Activated CD4-positive, CD25-positive, alpha-beta regulatory T cell treated with anti-CD3 and anti-CD28 coated beads, Interleukin-2, amount 50 U/mL, for 72 hours (primary cell): ENCODE results near the gene IER5.
"Not testable (repeated sequence)": the region's sequence is repeated elsewhere in the genome, so short reads cannot be mapped to it uniquely, and the experiment has no call there.

Source experiments
- DNase-seq: peaks from one replicate; pipeline ENCODE4 v3.0.0; 2021

The IER5 gene

DNA sequence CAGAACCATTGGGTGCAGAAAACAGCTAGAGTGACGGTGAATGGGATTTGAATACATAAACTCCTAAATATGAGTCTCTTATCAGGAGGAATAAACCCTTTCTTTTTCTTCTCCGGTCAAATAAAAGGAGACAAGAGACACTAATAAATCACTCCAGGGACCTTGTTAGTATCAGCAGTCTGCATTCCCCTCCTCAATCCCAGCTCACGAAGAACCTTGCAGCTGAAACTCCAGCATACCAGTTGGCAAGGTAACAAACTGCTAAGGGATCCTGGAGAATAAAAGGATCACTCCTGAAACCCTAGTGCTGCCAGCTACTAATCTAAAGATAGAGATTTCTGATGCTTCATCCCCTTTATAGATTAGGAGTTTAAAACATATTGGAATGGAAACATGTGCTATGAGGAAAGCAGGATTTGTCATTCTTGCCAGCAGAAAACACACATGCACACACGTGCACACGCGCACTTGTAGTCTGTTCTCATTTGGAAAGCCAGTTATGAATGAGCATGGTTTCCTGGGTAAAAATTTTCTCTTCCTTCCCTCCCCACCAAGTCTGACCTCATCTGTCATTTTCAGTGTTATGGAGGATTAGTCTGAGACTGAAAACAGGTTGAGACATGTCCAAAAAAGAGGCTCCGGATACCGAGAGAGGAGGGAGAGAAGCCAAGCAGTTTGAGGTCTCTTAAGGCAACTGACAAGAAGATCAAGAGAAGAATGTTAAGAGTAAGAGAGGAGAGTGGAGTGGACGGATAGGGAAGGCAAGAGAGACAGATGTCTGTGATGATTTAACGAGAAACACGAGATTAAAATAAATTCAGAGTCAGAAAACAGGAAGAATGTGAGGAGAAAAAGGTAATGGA lies 10.9 kb downstream of the IER5 start:
- DNase-seq: no peak

- DNase-seq: no peak
Measured at GRCh38 chr1:181100015-181100905, 11.8 kb downstream of the IER5 start.

- no peak for DNase-seq
Measured at GRCh38 chr1:181100934-181101333, 12.4 kb downstream of the IER5 start.

DNA sequence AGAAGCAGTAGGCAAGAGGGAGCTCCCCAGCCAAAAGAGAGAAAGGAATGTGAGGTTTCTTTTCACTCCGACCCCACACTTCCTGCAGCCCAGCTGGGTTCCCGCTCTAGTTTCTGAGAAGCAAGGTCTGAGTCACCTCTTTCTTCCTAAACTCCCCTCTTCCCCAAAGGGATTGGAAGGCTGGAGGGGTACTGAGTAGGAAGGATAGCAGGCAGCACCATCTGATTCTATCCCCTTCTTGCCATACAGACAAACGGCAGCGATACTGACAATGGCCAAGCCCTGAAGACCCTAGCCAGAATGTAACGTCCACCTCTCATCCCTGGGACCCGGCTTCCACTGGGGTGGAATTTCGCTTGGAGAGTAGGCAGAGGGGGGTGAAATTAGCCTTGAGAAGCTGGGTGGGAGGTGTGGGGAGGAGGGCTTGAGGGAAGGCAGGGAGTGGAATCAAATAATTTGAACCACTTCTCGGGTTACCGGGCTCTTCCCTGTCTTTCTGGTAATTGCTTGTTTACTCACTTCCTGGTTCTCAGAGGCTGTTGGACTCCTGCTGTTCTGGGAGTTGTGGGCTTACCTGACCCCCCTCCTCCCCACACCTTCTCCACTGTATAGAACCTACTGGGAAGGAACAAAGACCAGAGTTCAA lies 13.2 kb downstream of the IER5 start:
- no peak for DNase-seq

GRCh38 chr1:181102841-181103240 lies 14.3 kb downstream of the IER5 start:
- DNase-seq: no peak

- no peak for DNase-seq
Measured at GRCh38 chr1:181103399-181103798, 14.9 kb downstream of the IER5 start.

DNA sequence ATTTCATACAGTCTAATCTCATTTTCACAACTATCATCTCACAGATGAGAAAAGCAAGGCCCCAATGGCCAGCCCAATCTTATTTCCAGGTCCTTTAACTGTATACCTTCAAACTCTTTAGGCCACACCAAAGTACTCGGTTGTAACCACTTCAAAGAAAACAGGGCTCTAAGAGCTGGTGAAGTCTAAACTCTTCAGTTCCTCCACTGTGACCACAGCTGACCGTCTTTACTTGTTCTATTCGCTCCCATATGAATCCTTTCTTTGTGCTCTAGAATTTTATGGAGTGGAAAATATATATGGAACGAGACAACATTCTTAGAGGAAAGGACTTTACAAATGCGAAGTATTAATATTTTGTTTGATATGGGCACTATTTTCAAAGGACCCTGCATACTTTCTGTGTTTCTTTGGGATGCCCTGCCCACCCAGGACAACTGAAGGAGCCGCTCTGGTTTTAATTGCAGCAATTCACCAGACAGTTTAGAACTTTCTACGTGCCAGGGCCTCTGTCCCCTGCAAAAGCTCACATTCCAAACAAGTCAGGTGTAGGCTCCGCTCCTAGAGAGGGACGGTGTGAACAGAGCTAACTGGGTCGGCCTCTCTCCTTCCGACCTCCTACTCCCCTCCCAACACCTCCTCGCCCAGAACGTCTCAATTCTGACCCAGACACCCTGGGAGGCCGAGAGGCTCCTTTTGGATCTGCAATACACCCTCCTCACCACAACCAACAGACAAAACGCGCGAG lies 15.7 kb downstream of the IER5 start:
- no peak for DNase-seq

GRCh38 chr1:181104790-181105133 lies 16.3 kb downstream of the IER5 start:
- DNase-seq: peak; percentile 49

GRCh38 chr1:181105134-181106021 lies 16.9 kb downstream of the IER5 start:
- peak; percentile 90 for DNase-seq

- DNase-seq: no peak
Measured at GRCh38 chr1:181106022-181106312, 17.5 kb downstream of the IER5 start.

DNA sequence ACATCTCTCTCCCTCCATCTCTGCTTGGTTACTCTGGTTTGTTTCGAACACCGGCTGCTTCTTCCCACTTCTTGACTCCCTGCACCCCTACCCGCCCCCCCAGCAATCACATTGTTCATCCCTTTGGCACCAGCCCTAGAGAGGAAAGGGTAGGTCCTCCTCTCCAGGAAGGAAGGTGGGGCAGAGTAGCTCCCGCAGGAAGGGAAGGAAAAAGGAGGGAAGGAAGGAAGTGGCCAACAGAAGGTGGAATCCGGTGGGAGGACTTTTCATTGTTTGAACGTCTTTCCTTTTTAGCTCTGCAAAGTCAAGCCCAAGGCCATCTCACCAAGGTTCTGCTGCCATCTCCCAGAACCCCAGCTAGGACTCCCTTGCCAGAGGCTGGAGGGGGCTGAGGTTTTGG lies 18.0 kb downstream of the IER5 start:
- DNase-seq: no peak

DNA sequence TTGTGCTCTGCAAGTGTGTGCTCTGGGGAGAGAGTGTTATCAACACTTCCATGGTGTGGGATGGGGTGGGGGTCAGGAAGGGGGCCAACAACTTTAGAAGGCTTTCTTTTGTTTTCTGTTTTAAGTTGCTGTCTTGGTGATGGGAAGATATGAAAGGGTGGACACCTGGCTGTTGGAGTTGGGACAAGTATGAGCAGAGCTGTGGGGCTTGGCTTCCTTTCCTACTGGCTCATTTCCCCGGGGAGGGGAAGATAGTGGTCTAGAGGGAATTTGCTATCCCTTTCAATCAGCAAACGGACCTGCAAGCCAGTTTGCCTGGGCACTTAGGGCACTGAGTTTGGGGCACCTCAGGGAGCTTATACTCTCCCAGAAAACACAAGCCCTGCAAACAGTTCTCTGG lies 19.2 kb downstream of the IER5 start:
- no peak for DNase-seq

DNA sequence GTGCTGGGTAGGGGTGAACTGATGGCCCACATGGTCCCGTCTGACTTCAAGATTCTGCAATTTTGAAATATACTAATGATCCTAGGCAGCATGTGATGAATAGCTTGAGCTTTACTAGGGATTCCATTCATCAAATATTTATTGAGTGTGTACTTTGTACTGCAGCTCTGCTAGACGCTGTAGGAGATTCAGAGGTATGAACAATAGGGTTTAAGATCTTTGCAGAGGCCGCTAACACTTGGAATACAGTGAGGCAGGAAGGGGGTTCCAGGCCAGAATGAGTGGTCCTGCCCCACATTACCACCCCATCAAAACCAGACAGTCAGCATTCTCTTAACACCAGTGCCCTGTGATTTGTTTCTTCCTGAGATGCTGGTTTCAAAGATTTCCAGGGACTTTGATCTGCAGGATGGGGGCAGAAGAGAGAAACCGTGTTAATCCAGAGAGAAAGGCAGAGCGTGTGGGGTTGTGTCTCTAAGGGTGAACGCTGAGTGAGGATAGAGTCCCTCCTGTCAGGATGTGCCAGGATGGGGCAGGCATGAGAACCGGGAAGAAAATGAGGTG lies 19.9 kb downstream of the IER5 start:
- DNase-seq: no peak

DNA sequence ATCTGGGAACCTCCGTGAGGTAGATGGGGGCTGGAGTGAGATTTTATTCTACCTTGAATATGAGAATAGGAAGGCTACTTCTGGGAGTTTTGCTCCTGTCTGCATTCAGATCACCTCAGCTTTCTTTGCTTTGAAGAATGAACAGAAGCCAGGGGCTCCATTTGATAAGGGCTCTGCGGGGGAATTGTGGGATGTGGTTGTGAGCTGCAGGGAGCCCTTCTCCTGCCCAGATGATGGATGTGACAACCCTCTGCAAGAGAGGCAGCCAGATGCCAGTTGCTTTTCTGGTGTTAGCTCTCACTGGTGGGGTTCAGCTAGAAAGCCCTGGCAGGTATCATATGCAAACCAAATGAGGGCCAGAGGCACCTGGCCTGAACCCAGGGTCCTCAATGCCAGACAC lies 21.5 kb downstream of the IER5 start:
- DNase-seq: no peak

- DNase-seq: no peak
Measured at GRCh38 chr1:181111559-181111958, 23.1 kb downstream of the IER5 start.

- DNase-seq: no peak
Measured at GRCh38 chr1:181112071-181112929, 23.8 kb downstream of the IER5 start.

- DNase-seq: no peak
Measured at GRCh38 chr1:181113059-181113641, 24.6 kb downstream of the IER5 start.

- DNase-seq: no peak
Measured at GRCh38 chr1:181114574-181115367, 26.3 kb downstream of the IER5 start.

DNA sequence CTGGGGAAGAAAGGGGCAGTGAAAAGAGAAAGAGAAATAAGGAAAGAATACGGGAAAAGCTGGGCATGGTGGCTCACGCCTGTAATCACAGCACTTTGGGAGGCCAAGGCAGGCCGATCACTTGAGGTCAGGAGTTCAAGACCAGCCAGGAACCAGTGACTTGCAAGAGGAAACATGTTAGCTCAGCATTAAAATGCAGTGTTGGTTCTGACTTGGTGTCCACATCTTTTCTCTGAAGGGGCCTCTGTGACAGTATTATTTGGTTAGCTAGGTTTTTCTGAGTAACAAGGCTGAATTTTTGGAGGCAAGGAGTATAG lies 26.8 kb downstream of the IER5 start:
- no peak for DNase-seq

GRCh38 chr1:181115971-181116370 lies 27.5 kb downstream of the IER5 start:
- DNase-seq: not testable (repeated sequence)
